B cell (primary cell): ENCODE results near the gene FCER1G. TPM values are rescaled to one million over a fixed set of nuclear protein-coding genes. Genes with fewer than 3 reads are reported as not detected.

Experiments
- ATAC-seq: fragments of 200-7000 bp; cut with Tn5 transposase; one replicate; pipeline ENCODE4 v1.10.0; 2021; ENCODE audit warnings: low read depth, mild to moderate bottlenecking, moderate number of reproducible peaks, moderate library complexity
- CTCF ChIA-PET: fragments of 350-600 bp; sonication (Branson Sonifier 250); formaldehyde crosslinking; loops from one replicate; lab custom pipeline; 2021; ENCODE audit warnings: antibody characterized with exemption, inconsistent platforms; lab: Charles Lee
- POLR2A ChIA-PET: fragments of 350-600 bp; sonication (Branson Sonifier 250); formaldehyde crosslinking; loops from one replicate; lab custom pipeline; 2021; ENCODE audit warnings: antibody characterized with exemption; lab: Charles Lee
- DNase-seq: peaks from one replicate; pipeline ENCODE4 v3.0.0; 2013
- H2AFZ ChIP-seq: 2 replicates; pipeline ENCODE4 v1.6.1; 2012; ENCODE audit warnings: mild to moderate bottlenecking, low read depth, low read length; ENCODE audit not compliant: insufficient read depth, poor library complexity, severe bottlenecking
- H3K27ac ChIP-seq, 2 donors: 1 replicate in 1 of 2; 2 replicates in 1 of 2; pipeline ENCODE4 v1.5.1; 2012 to 2013; ENCODE audit warnings: low read length in 2 of 2, mild to moderate bottlenecking in 2 of 2, moderate library complexity in 1 of 2
- H3K27me3 ChIP-seq, 4 experiments: fragments of 200-600 bp in 1 of 4; sonication (generic) in 1 of 4; replicated peaks in 1 of 4; 1 replicate in 2 of 4; 2 replicates in 2 of 4; pipeline versions ENCODE4 v1.6.1 to v1.7.0; 2013 to 2016; ENCODE audit warnings: low read length in 3 of 4, mild to moderate bottlenecking in 2 of 4, mixed read lengths in 1 of 4, moderate library complexity in 1 of 4; ENCODE audit not compliant: insufficient read depth in 4 of 4, control insufficient read depth in 3 of 4; ENCODE audit errors: control extremely low read depth in 1 of 4
- H3K36me3 ChIP-seq, 2 experiments: replicated peaks in 1 of 2; 1 replicate in 1 of 2; 2 replicates in 1 of 2; pipeline versions ENCODE4 v1.6.1 to v1.7.1; 2013; ENCODE audit warnings: low read length in 1 of 2; ENCODE audit not compliant: insufficient read depth in 2 of 2, control insufficient read depth in 1 of 2; ENCODE audit errors: control extremely low read depth in 1 of 2, extremely low read depth in 1 of 2
- H3K4me1 ChIP-seq, 2 donors: fragments of 200-600 bp in 1 of 2; sonication (generic) in 1 of 2; 1 replicate in 1 of 2; 2 replicates in 1 of 2; pipeline versions ENCODE4 v1.5.1 to v1.6.1; 2013 to 2017; ENCODE audit warnings: low read length in 2 of 2; ENCODE audit not compliant: control insufficient read depth in 2 of 2, insufficient read depth in 2 of 2
- H3K4me2 ChIP-seq: replicated peaks from 2 replicates; pipeline ENCODE3; 2012; ENCODE audit warnings: mild to moderate bottlenecking, low read depth, low read length; ENCODE audit not compliant: poor library complexity, severe bottlenecking
- H3K4me3 ChIP-seq, 5 experiments: fragments of 200-600 bp in 1 of 5; sonication (generic) in 1 of 5; 1 replicate in 3 of 5; 2 replicates in 2 of 5; pipeline versions ENCODE4 v1.5.1 to v1.7.0; 2011 to 2016; ENCODE audit warnings: low read length in 4 of 5, mild to moderate bottlenecking in 4 of 5, low read depth in 2 of 5, control low read depth in 1 of 5, moderate library complexity in 1 of 5; ENCODE audit not compliant: insufficient read depth in 1 of 5; ENCODE audit errors: control extremely low read depth in 1 of 5, extremely low read depth in 1 of 5
- H3K79me2 ChIP-seq: fragments of 200-600 bp; sonication (generic); one replicate; pipeline ENCODE4 v1.6.0; 2016; ENCODE audit warnings: low read length; ENCODE audit not compliant: control insufficient read depth, insufficient read depth
- H3K9ac ChIP-seq: fragments of 200-600 bp; sonication (generic); 2 replicates; pipeline ENCODE4 v1.6.1; 2017; ENCODE audit warnings: mild to moderate bottlenecking, low read length, moderate library complexity
- H3K9me3 ChIP-seq, 3 donors: one replicate each; pipeline versions ENCODE4 v1.6.1 to v1.7.1; 2013; ENCODE audit warnings: low read length in 2 of 3; ENCODE audit not compliant: control insufficient read depth in 2 of 3, insufficient read depth in 1 of 3; ENCODE audit errors: control extremely low read depth in 1 of 3
- H4K20me1 ChIP-seq: 2 replicates; pipeline ENCODE4 v1.6.0; 2012; ENCODE audit warnings: mild to moderate bottlenecking, low read length; ENCODE audit not compliant: insufficient read depth, control insufficient read depth, poor library complexity, severe bottlenecking
- H3K27ac Mint-ChIP-seq: one replicate; pipeline ENCODE4 v1.8.0; 2021; ENCODE audit warnings: mixed read lengths
- H3K27me3 Mint-ChIP-seq: one replicate; pipeline ENCODE4 v1.8.0; 2021; ENCODE audit warnings: mixed read lengths
- H3K4me1 Mint-ChIP-seq: one replicate; pipeline ENCODE4 v1.8.0; 2021; ENCODE audit warnings: mixed read lengths
- H3K4me3 Mint-ChIP-seq: one replicate; pipeline ENCODE4 v1.8.0; 2021; ENCODE audit warnings: mixed read lengths
- H3K9me3 Mint-ChIP-seq: one replicate; pipeline ENCODE4 v1.8.0; 2022; ENCODE audit warnings: mixed read lengths; ENCODE audit not compliant: insufficient read depth
- CTCF ChIP-seq: fragments of 200-600 bp; IDR thresholded peaks from one replicate; pipeline ENCODE4 v1.8.0; 2022; ENCODE audit warnings: antibody characterized with exemption, mild to moderate bottlenecking
- EZH2 ChIP-seq: IDR thresholded peaks from 2 replicates; pipeline ENCODE4 v1.6.1; 2012; ENCODE audit warnings: borderline replicate concordance, low read depth, mild to moderate bottlenecking, moderate library complexity, low read length; ENCODE audit not compliant: insufficient read depth, poor library complexity, severe bottlenecking
- WGBS: methylation state at CpG from one replicate; pipeline ENCODE4 v1.1.5; 2013; ENCODE audit warnings: missing lambda C conversion rate; ENCODE audit not compliant: insufficient coverage; 5-methylcytosine and 5-hydroxymethylcytosine counted together
- intact Hi-C: fragments of 100-400 bp; cut with micrococcal nuclease; formaldehyde crosslinking; loops from one replicate; pipeline ENCODE4 v1.10.0; 2022
- polyA plus RNA-seq: library from polyadenylated mRNA; depleted of rRNA; stranded (reverse); fragments of >200 nt; gene quantifications from 2 replicates; pipeline ENCODE4 v1.2.3, GENCODE V29; 2012
- total RNA-seq, 2 donors: library from RNA; stranded (reverse); fragments of 120-200 nt in 1 of 2; gene quantifications; 1 replicate in 1 of 2; 2 replicates in 1 of 2; pipeline versions ENCODE4 v1.2.3 to v1.2.4, GENCODE V29; 2013 to 2022

FCER1G gene
- total and polyA plus RNA-seq, 2 donors (not counting 1 experiment from before 2014, with no cell fraction given): 0.76 to 13.6 TPM

GRCh38 chr1:161168906-161169305 lies 46.2 kb upstream of the FCER1G start:
- TF ChIP-seq CTCF (no peak), EZH2 (no peak)

GRCh38 chr1:161171191-161171590 lies 43.9 kb upstream of the FCER1G start:
- H3K4me1 Mint-ChIP-seq: peaks cover 40% of the 10 kb centered on the region
- Histone ChIP-seq H3K9me3 (no peaks in the 10 kb centered on the region), H3K4me3 (no peak overlapping the region), H3K27me3 (no peaks in the 10 kb centered on the region), H3K4me2 (no peak overlapping the region), H3K4me1 (peaks cover 17 to 25% of the 10 kb centered on the region in 2 donors), H3K9ac (no peak overlapping the region), H4K20me1 (peaks cover 7% of the 10 kb centered on the region), H3K79me2 (peaks cover 34% of the 10 kb centered on the region), H3K36me3 (peaks cover 3 to 65% of the 10 kb centered on the region in 2 experiments), H3K27ac (no peak overlapping the region), H2AFZ (no peak overlapping the region)
- no peak overlapping the region for H3K27ac Mint-ChIP-seq
- no peak for TF ChIP-seq CTCF
- TF ChIP-seq EZH2: no peak
- CTCF ChIA-PET: interaction anchor here (0.9 to 1.2 kb wide), 4 partner anchors 13 to 54 kb away, joined by 3 to 5 read pairs (median 4); partner anchors contain the start of gene TOMM40L
- WGBS: 100% methylated on average over 1 of the region's 5 CpGs
- H3K4me3 Mint-ChIP-seq: no peak overlapping the region
- POLR2A ChIA-PET: no interaction called here
- intact Hi-C loops: no loop called here
- DNase-seq (no peak), ATAC-seq (no peak)
- no peaks in the 10 kb centered on the region for H3K9me3 Mint-ChIP-seq
- no peaks in the 10 kb centered on the region for H3K27me3 Mint-ChIP-seq

More at GRCh38 chr1:161168906-161169305, 46.2 kb upstream of the FCER1G start:
- Histone ChIP-seq H3K4me3 (no peak overlapping the region), H3K9ac (no peak overlapping the region), H3K36me3 (peaks cover 3 to 50% of the 10 kb centered on the region in 2 experiments), H3K27ac (no peak overlapping the region), H3K9me3 (no peaks in the 10 kb centered on the region), H4K20me1 (peaks cover 5% of the 10 kb centered on the region), H3K4me1 (peaks cover 14 to 27% of the 10 kb centered on the region in 2 donors), H3K27me3 (no peaks in the 10 kb centered on the region), H2AFZ (no peak overlapping the region), H3K4me2 (no peak overlapping the region), H3K79me2 (peaks cover 19% of the 10 kb centered on the region)
- Mint-ChIP-seq H3K4me3 (peak overlapping the region; percentile 68), H3K4me1 (peaks cover 35% of the 10 kb centered on the region), H3K9me3 (no peaks in the 10 kb centered on the region), H3K27me3 (no peaks in the 10 kb centered on the region), H3K27ac (no peak overlapping the region)
- intact Hi-C loops: no loop called here
- 99% methylated on average over 7 of the region's 9 CpGs for WGBS
- DNase-seq (no peak), ATAC-seq (no peak)
- POLR2A ChIA-PET: no interaction called here
- CTCF ChIA-PET: interaction anchor here (1.0 to 4.8 kb wide), 2 partner anchors 57 to 214 kb away, joined by 3 to 37 read pairs; partner anchors contain the start of gene TOMM40L
